ENCODE data around the gene USH2A. TPM values are rescaled to one million over a fixed set of nuclear protein-coding genes. Genes with fewer than 3 reads are reported as not detected.

Gene USH2A
- total and polyA plus RNA-seq, 3 donors from 2014 or later = 1.6 to 2.5 (median 1.8) TPM

DNA sequence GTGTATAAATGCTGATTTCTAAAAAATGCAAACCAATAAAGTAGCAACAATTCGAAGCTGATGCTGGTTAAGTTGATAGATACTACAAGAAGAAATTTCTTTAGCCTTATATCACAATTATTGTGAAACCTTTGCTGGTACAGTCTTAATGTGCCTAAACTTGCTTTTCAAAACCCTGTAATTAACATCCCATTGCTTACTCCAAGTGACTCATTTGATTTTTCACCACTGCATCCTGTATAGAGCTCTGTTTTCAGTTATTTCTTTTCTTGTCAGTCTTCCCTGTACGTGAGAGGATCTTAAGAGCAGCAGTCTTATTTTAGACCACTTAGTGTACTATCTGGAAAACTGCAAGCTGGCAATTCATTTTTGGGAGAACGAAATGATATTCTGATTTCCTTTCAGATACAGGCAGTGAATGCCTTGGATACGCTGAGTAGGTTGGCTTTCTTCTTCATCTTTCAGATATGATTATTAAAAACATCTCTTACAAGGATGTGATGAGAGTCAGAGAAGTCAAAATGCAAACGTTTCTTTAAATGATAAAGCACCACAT lies 645.8 kb downstream of the USH2A start:
- WGBS, 2 donors = 76 to 80% methylated on average over 5 of the region's 5 CpGs
- Histone ChIP-seq H3K4me3 (no peak overlapping the region), H3K36me3 (ENCODE audit: low read depth, missing control alignments) (no peaks in the 10 kb centered on the region), H3K27me3 (no peaks in the 10 kb centered on the region), H3K9me3 (no peaks in the 10 kb centered on the region), H3K4me1 (no peaks in the 10 kb centered on the region), H3K27ac (no peak overlapping the region)
- no peak for DNase-seq
- intact Hi-C loops (cut with DNase I; ENCODE audit: low total_unique reads) = no loop called here
- no peak for TF ChIP-seq POLR2A (IDR thresholded peaks at IDR 0.05)
- TF ChIP-seq, protein P1, sequence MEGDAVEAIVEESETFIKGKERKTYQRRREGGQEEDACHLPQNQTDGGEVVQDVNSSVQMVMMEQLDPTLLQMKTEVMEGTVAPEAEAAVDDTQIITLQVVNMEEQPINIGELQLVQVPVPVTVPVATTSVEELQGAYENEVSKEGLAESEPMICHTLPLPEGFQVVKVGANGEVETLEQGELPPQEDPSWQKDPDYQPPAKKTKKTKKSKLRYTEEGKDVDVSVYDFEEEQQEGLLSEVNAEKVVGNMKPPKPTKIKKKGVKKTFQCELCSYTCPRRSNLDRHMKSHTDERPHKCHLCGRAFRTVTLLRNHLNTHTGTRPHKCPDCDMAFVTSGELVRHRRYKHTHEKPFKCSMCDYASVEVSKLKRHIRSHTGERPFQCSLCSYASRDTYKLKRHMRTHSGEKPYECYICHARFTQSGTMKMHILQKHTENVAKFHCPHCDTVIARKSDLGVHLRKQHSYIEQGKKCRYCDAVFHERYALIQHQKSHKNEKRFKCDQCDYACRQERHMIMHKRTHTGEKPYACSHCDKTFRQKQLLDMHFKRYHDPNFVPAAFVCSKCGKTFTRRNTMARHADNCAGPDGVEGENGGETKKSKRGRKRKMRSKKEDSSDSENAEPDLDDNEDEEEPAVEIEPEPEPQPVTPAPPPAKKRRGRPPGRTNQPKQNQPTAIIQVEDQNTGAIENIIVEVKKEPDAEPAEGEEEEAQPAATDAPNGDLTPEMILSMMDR (IDR thresholded peaks at IDR 0.05) = no peak

DNA sequence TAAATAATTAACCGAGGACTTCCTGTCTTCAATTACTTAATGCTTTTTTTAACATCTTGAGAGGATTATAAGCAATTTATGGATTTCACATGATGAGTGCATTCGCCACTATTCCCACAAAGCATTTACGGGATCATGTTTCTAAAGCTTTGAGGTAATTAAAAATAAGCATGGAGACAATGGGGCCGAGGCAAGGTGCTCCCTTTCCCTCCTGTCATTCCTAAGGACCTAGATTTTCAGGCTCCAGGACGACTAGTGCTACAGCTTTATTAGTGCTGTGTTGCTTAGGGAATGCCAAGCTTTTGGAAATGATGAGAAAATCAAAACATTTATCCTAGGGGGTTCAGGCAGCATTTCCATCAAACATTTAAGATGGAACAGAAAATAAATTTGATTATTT lies 646.9 kb downstream of the USH2A start:
- H3K36me3 ChIP-seq (ENCODE audit: low read depth, missing control alignments) = no peaks in the 10 kb centered on the region
- H3K9me3 ChIP-seq = no peaks in the 10 kb centered on the region
- DNase-seq = no peak
- 63 to 74% methylated on average over 5 of the region's 5 CpGs for WGBS, 2 donors
- no peak overlapping the region for H3K27ac ChIP-seq
- H3K4me1 ChIP-seq = no peaks in the 10 kb centered on the region
- intact Hi-C loops (cut with DNase I; ENCODE audit: low total_unique reads) = no loop called here
- no peak overlapping the region for H3K4me3 ChIP-seq
- H3K27me3 ChIP-seq = no peaks in the 10 kb centered on the region
- TF ChIP-seq POLR2A (IDR thresholded peaks at IDR 0.05) = no peak
- TF ChIP-seq, protein P1 (IDR thresholded peaks at IDR 0.05) = no peak

DNA sequence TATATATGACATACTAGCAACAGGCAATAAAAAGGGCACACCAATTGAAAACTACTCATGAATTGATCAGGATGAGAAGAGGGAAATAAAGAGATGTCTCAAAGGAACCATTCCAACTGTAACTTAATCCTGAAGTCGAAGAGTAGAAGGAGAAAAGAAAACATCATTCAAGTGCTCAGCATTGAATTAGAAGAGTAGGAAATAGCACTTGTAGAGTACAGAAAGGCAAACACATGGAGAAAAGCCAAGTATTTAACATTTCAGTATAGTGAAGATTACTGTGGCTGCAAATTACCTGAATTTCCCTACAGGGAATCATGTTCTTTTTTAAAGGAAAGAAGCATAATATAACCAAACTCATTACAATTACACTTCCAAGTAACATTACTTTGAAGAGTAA lies 651.1 kb downstream of the USH2A start:
- TF ChIP-seq POLR2A (IDR thresholded peaks at IDR 0.05) = no peak
- TF ChIP-seq, protein P1 (IDR thresholded peaks at IDR 0.05) = no peak
- Histone ChIP-seq H3K36me3 (ENCODE audit: low read depth, missing control alignments) (no peaks in the 10 kb centered on the region), H3K9me3 (no peaks in the 10 kb centered on the region), H3K27me3 (no peaks in the 10 kb centered on the region), H3K4me1 (no peaks in the 10 kb centered on the region), H3K4me3 (no peak overlapping the region), H3K27ac (no peak overlapping the region)
- DNase-seq = no peak
- intact Hi-C loops (cut with DNase I; ENCODE audit: low total_unique reads) = no loop called here
- 78 to 80% methylated on average over 1 of the region's 1 CpG for WGBS, 2 donors

DNA sequence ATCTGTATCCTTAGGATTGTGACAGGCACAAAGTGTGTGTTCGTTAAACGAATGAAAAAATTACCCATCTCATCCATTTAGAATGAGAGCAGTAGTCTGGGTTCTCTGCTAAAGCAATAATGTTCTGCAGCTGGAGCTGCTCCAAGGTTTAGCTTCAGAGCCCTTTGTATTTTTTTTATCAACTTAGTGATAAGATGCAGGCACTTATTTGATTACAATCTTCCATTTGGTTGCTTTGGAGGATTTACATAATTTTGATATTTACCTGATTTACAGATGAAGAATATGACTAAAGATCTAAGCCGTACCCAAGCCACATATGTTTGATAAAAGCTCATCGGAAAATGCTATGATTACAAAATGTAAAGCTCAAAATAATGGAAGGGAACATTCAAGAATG lies 654.9 kb downstream of the USH2A start:
- Histone ChIP-seq H3K9me3 (no peaks in the 10 kb centered on the region), H3K36me3 (ENCODE audit: low read depth, missing control alignments) (no peaks in the 10 kb centered on the region), H3K4me3 (no peak overlapping the region), H3K27me3 (no peaks in the 10 kb centered on the region), H3K4me1 (no peaks in the 10 kb centered on the region), H3K27ac (no peak overlapping the region)
- DNase-seq = no peak
- TF ChIP-seq, protein P1 (IDR thresholded peaks at IDR 0.05) = no peak
- TF ChIP-seq POLR2A (IDR thresholded peaks at IDR 0.05) = no peak
- intact Hi-C loops (cut with DNase I; ENCODE audit: low total_unique reads) = no loop called here
- 88 to 90% methylated on average over 4 of the region's 4 CpGs for WGBS, 2 donors

DNA sequence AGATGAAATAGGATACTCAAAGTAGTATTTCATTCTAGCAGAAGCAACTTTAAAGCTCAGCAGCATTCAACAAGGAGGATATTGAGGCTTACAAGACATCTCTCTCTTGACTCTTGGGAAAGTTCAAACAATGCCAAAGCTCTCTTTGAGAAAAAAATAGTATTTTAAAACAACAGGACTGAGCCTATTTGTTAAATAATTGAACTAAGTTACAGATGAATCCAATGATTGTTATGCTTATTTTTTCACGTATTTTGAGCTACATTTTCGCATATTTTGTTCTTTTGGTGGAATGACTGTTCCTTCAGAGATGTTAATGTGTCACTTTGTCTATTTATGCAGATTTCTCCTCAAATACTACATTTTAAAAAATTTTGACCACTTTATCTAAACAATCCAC lies 655.5 kb downstream of the USH2A start:
- no peaks in the 10 kb centered on the region for H3K27me3 ChIP-seq
- TF ChIP-seq, protein P1 (IDR thresholded peaks at IDR 0.05) = no peak
- TF ChIP-seq POLR2A (IDR thresholded peaks at IDR 0.05) = no peak
- intact Hi-C loops (cut with DNase I; ENCODE audit: low total_unique reads) = no loop called here
- WGBS, 2 donors = 76 to 84% methylated on average over 2 of the region's 2 CpGs
- H3K9me3 ChIP-seq = no peaks in the 10 kb centered on the region
- no peak overlapping the region for H3K4me3 ChIP-seq
- no peak overlapping the region for H3K27ac ChIP-seq
- H3K4me1 ChIP-seq = no peaks in the 10 kb centered on the region
- H3K36me3 ChIP-seq (ENCODE audit: low read depth, missing control alignments) = no peaks in the 10 kb centered on the region
- no peak for DNase-seq

All from testis (tissue), 3 donors.